HG03039 (cell line): ENCODE measurements around the gene RPSA.
"Not testable (repeated sequence)": the region's sequence is repeated elsewhere in the genome, so short reads cannot be mapped to it uniquely, and the experiment has no call there.

Experiments used
- ATAC-seq: cut with Tn5 transposase; IDR thresholded peaks from one replicate; pipeline ENCODE4 v1.9.1; 2021; ENCODE audit warnings: mild to moderate bottlenecking, moderate library complexity; ENCODE audit not compliant: unreplicated experiment

The RPSA gene

DNA sequence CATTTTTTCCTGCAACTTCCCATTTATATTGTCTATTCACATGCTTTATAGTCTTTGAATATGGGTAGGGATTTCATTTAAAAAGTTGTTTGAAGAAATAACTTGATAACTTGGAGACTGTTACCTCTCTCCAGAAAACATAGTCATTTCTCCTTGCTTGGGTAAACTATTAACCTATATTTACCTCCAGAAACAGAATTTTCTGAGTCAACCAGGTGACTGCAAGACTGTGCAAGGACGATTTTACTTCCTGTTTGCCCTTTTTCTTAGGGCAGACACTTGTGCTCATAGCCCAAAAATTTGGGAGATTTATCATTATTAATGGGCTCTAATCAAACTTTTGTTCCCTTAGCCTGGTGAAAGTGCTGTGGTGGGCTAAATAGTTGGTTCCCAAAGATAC lies 46.6 kb downstream of the RPSA start:
- ATAC-seq = no peak

DNA sequence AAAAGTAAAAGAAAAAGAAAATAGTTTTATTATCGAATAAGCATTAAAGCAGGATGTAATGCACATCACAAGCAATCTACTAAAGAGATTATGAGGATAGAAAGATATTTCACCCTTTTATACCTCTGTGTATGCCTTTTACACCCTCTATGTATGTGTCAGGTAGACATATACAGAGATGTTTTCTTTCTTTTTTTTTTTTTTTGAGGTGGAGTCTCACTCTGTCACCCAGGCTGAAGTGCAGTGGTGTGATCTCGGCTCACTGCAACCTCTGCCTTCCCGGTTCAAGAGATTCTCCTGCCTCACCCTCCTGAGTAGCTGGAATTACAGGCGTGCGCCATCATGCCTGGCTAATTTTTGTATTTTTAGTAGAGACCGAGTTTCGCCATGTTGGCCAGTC lies 47.4 kb downstream of the RPSA start:
- ATAC-seq = not testable (repeated sequence)

DNA sequence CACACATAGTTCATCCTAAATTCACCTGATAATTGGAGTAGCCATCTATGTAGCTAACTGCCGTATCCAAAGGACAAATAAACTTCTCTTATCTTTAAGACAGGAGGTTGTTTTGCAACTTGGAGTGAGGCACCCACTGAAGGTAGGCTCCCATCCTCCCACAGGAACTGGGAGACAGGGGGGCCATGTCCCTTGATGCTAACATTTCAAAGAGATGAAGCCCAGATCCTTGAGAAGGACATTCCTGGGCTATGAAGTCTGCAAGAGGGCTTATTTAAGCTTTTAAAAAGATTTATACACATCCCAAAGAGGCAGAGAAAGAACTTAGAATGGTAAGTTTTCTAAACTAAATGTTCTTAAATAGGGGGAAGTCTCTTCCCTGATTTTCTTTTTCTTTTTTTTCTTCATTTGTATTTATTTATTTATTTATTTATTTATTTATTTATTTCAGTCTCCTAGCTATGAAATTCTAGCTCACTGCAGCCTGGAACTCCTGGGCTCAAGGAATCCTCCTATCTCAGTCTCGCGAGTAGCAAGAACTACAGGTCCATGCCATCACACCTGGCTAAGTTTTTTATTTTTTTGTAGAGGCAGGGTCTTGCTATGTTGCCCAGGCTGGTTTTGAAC lies 48.2 kb downstream of the RPSA start:
- ATAC-seq = no peak

DNA sequence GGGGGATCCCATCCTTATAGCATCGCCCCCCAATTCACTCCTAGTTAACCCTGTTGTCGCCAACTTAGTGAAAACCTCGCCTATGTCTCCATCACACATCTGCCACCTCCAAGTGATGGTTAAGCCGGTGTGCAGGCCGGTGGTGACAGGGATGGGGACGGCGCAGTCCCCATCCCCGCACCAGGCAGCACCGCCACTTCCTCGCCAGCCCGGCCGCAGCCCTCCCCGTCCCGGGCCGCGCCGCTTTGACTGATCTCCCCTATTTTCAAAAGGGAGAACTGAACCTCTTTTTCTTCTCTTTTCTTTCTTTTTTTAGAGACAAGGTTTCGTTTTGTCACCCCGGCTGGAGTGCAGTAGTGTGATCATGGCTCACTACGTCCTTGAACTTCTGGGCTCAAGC lies 49.6 kb downstream of the RPSA start:
- no peak for ATAC-seq

DNA sequence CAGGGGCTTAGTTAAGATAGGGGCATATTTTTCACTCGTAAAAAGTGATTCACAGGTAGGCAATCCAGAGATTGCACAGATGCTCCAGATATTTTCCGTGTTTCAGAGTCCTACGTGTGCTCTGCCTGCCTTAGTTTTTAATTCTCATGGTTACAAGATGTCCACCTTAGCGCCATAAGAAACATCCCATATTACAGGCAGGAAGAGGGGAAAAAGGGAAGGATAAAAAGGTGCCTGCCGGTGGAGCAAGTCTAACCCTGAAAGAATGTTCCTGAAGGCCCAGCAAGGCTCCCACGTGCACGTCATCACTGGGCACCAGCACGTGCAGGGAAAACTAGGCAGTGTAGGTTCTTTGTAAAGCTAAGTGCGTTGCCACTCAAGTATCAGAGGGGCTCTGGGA lies 50.8 kb downstream of the RPSA start:
- ATAC-seq = no peak

DNA sequence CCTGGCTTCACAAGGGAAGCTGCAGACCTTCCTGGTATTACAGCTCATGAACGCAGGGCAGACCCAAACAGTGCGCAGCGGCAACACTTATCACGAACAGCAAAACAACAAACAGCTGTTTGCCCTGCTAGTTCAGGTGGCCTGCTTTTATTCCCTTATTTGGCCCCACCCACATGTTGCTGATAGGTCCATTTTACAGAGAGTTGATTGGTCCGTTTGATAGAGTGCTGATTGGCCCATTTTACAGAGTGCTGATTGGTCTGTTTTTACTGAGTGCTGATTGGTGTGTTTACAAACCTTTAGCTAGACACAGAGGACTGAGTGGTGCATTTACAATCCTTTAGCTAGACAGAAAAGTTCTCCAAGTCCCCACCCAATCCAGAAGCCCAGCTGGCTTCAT lies 52.1 kb downstream of the RPSA start:
- not testable (repeated sequence) for ATAC-seq

DNA sequence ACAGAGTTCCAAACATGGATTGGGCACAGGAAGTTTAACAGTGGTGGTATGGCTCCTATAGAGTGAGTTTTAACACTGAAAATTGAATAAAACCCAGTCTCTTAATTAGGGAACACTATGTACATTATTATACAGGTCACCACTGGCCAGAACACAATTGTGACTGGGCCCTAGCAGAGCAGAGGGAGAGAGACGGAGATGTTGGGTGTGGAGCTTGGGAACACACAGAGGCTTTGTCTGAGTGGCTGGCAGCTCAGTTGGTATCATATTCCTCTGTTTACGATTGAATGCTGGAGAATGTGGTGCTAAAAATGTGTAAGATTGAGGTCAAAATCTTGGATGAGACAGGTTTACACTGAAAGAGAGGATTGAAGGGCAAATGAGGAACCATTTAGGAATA lies 54.2 kb downstream of the RPSA start:
- ATAC-seq = no peak
